GM18870 (cell line): ENCODE results near the gene ZNF133.

Source experiments
- ATAC-seq: cut with Tn5 transposase; IDR thresholded peaks from one replicate; pipeline ENCODE4 v1.9.1; 2021; ENCODE audit warnings: moderate library complexity; ENCODE audit not compliant: unreplicated experiment

The ZNF133 gene

GRCh38 chr20:18360635-18361034, 72.3 kb downstream of the ZNF133 start:
- ATAC-seq: no peak

DNA sequence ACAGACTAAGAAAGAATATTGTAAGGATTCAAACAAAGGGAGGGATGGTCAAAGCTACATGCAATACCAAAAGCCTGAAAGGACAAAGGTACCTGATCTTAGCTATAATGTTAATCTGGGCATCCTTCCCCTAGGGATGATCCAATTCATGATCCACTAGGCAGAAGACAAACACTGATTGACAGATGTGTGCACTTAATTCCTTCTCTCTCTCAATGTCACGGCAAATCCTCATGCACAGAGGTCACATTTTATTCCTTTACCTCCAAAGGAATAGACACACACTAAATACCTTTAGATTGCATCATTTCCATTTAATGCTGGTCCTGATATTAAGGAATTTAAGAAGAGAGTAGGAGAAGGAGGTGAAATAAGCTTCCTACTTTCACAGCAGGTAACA, 73.4 kb downstream of the ZNF133 start:
- ATAC-seq: no peak

GRCh38 chr20:18362916-18363315, 74.6 kb downstream of the ZNF133 start:
- ATAC-seq: no peak

- ATAC-seq: no peak
Observed at GRCh38 chr20:18363708-18364107, 75.4 kb downstream of the ZNF133 start.

DNA sequence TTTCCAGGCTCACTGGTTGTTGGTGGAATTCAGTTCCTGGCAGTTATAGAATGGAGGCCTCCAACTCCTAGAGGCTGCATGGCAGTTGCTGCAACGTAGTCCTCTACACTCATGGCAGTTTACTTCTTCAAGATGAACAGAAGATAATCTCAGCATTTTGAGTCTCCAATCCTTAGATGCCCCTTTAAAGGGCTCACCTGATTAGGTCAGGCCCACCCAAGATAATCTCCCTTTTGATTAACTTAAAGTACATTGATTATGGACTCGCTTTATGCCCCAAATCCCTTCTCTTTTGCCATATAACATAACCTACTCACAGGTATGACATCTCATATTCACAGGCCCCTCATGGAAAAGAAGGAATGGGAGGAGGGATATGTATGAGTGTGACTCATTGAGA, 76.4 kb downstream of the ZNF133 start:
- no peak for ATAC-seq
